ENCODE data around the gene RBM15B. TPM values are rescaled to one million over a fixed set of nuclear protein-coding genes. Genes with fewer than 3 reads are reported as not detected.
"Not testable (repeated sequence)": the region's sequence is repeated elsewhere in the genome, so short reads cannot be mapped to it uniquely, and the experiment has no call there.

RBM15B gene
- total RNA-seq: 11.8 TPM
- long read RNA-seq, full-length matches to known transcripts: 45 of 45 reads
- long read RNA-seq, partial matches to known transcripts: 0 of 45 reads
- long read RNA-seq, other reads (novel, unspliced or antisense): 0 of 45 reads

- DNase-seq (ENCODE audit: missing footprints) (peak; percentile 100), ATAC-seq (peak; percentile 96)
- intact Hi-C loops (cut with DNase I): loop anchor here (5.0 kb wide), 1 partner anchor 774 kb away; the partner anchor contains the start of gene MAPKAPK3
These were observed at the start of gene RBM15B for GRCh38 chr3:51391075-51391565. Gene RBM15B (plus strand): TSS chr3:51391285. CDS start chr3:51391400, 115 bp downstream.

- no peak for ATAC-seq
- no peak for DNase-seq (ENCODE audit: missing footprints)
- intact Hi-C loops (cut with DNase I): no loop called here
These were observed 47.0 kb upstream of the RBM15B start for GRCh38 chr3:51343918-51344687.

- no peak for DNase-seq (ENCODE audit: missing footprints)
- intact Hi-C loops (cut with DNase I): no loop called here
- no peak for ATAC-seq
These were observed 40.3 kb upstream of the RBM15B start for GRCh38 chr3:51350751-51351150.

- DNase-seq (ENCODE audit: missing footprints) (no peak), ATAC-seq (no peak)
- intact Hi-C loops (cut with DNase I): no loop called here
These were observed 38.0 kb upstream of the RBM15B start for GRCh38 chr3:51353131-51353530.

- ATAC-seq: no peak
- intact Hi-C loops (cut with DNase I): no loop called here
These were observed 37.4 kb upstream of the RBM15B start for GRCh38 chr3:51353691-51354090.

GRCh38 chr3:51354172-51354571 is 36.9 kb upstream of the RBM15B start:
- ATAC-seq: no peak
- intact Hi-C loops (cut with DNase I): no loop called here
- no peak for DNase-seq (ENCODE audit: missing footprints)

More at GRCh38 chr3:51353691-51354090, 37.4 kb upstream of the RBM15B start:
- DNase-seq (ENCODE audit: missing footprints): no peak

- intact Hi-C loops (cut with DNase I): no loop called here
- ATAC-seq (no peak), DNase-seq (ENCODE audit: missing footprints) (no peak)
These were observed 36.1 kb upstream of the RBM15B start for GRCh38 chr3:51354731-51355615.

- DNase-seq (ENCODE audit: missing footprints): no peak
- ATAC-seq: no peak
- intact Hi-C loops (cut with DNase I): no loop called here
These were observed 35.0 kb upstream of the RBM15B start for GRCh38 chr3:51355891-51356578.

GRCh38 chr3:51357856-51358255 is 33.2 kb upstream of the RBM15B start:
- ATAC-seq (no peak), DNase-seq (ENCODE audit: missing footprints) (no peak)
- intact Hi-C loops (cut with DNase I): no loop called here

- DNase-seq (ENCODE audit: missing footprints): no peak
- no peak for ATAC-seq
- intact Hi-C loops (cut with DNase I): no loop called here
These were observed 32.1 kb upstream of the RBM15B start for GRCh38 chr3:51358981-51359380.

- ATAC-seq (no peak), DNase-seq (ENCODE audit: missing footprints) (no peak)
- intact Hi-C loops (cut with DNase I): no loop called here
These were observed 30.3 kb upstream of the RBM15B start for GRCh38 chr3:51360806-51361205.

GRCh38 chr3:51361746-51362145 is 29.3 kb upstream of the RBM15B start:
- intact Hi-C loops (cut with DNase I): no loop called here
- ATAC-seq (no peak), DNase-seq (ENCODE audit: missing footprints) (peak; percentile 47)

- no peak for DNase-seq (ENCODE audit: missing footprints)
- no peak for ATAC-seq
- intact Hi-C loops (cut with DNase I): no loop called here
These were observed 28.6 kb upstream of the RBM15B start for GRCh38 chr3:51362476-51362875.

GRCh38 chr3:51368276-51368675 is 22.8 kb upstream of the RBM15B start:
- DNase-seq (ENCODE audit: missing footprints); intact Hi-C loops (cut with DNase I); ATAC-seq: not testable (repeated sequence)

GRCh38 chr3:51371943-51372557 is 19.0 kb upstream of the RBM15B start:
- intact Hi-C loops (cut with DNase I): loop anchor here (5.0 kb wide), 4 partner anchors 270 to 755 kb away; partner anchors contain the start of gene MAPKAPK3
- ATAC-seq (no peak), DNase-seq (ENCODE audit: missing footprints) (no peak)

GRCh38 chr3:51373658-51374421 is 17.2 kb upstream of the RBM15B start:
- ATAC-seq: no peak
- DNase-seq (ENCODE audit: missing footprints): no peak
- intact Hi-C loops (cut with DNase I): loop anchor here (5.0 kb wide), 4 partner anchors 272 to 757 kb away; partner anchors contain the start of gene MAPKAPK3

GRCh38 chr3:51374456-51374855 is 16.6 kb upstream of the RBM15B start:
- intact Hi-C loops (cut with DNase I): loop anchor here (5.0 kb wide), 4 partner anchors 272 to 757 kb away; partner anchors contain the start of gene MAPKAPK3
- DNase-seq (ENCODE audit: missing footprints) (no peak), ATAC-seq (no peak)

Data from Right ventricle myocardium inferior (tissue), 1 donor.